Stimulated activated CD4-positive, alpha-beta T cell treated with anti-CD3 and anti-CD28 coated beads, Interleukin-4, amount 100 ng/mL, for 1 hour (primary cell): Measurements from ENCODE around the gene COMMD8.

Experiments used
- DNase-seq: peaks from one replicate; pipeline ENCODE4 v3.0.0-alpha.2; 2020

COMMD8 gene

DNA sequence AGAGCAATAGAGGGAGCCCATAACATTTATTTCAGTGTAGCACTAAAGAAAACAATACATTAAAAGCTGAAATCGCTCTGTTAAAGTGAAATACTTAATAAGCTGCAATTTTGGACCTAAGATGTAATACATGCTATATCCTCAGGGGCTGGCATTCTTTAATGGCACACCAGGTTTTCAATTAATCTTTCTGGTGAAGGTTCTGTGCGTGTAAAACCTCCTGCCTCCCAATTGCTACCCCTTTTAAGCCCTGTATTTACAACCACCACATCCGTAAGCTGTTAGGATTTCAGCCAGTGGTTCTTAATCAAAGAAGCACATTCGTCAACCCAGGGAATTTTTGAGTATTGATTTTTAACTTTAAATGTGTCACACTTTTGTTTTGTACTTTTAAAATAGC lies 7.6 kb upstream of the COMMD8 start:
- DNase-seq: no peak

- no peak for DNase-seq
These were observed 6.4 kb upstream of the COMMD8 start for GRCh38 chr4:47469951-47470350.

DNA sequence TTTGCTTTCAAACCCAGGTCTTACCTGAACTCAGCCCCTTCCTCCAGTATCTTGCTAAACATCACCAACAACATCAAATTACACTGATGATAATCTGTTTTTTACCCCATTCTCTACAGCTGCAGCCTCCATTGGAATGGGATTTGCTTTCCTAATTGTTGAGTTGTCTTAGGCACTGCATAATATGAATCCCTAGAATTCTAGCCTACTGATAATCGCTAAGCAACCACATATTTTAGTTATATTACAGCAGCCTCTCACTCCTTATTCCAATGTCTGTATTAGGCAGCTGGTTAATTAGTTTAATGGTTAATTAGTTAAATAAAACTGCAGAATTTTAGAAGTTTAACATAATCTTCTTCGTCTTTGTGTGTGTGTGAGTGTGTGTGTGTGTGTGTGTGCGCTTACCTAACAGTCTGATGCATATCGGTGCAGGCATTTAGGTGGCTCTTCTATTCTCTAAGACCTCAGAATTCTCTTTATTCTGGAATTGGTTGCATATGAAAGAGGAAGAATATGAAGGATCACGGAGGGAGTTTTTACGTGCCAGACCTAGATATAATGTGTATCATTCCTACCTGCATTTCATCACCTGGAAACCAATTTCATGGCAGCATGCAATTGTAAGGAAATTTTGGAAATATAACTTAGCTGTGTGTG lies 5.3 kb upstream of the COMMD8 start:
- no peak for DNase-seq

GRCh38 chr4:47466056-47466785 lies 2.7 kb upstream of the COMMD8 start:
- DNase-seq: no peak

- DNase-seq: no peak
These were observed 1.5 kb upstream of the COMMD8 start for GRCh38 chr4:47465004-47465403.

DNA sequence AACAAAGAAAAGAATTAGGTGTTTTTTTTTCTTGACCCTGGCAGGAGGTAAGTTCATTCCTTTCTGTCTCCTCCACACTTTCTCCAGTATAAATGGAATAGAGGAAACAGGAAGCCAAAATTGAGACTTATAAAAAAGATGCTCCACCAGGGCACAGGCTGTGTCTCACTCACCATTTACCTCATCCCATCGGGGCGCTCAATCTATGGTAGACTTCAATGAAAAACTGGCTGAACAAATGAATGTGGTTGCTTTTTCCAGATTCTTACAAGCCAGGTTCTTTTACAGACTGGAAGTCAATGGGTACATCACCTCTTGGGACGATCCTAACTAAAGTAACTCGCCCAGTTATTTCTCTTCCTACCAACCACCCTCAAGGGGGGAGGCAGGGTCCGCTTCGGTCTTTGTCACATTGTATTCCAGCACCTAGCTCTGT lies 685 bp downstream of the COMMD8 start:
- DNase-seq: no peak

- no peak for DNase-seq
These were observed 11.8 kb downstream of the COMMD8 start for GRCh38 chr4:47451657-47452056.

- DNase-seq: no peak
These were observed 19.5 kb downstream of the COMMD8 start for GRCh38 chr4:47444031-47444430.

- DNase-seq: no peak
These were observed 20.5 kb downstream of the COMMD8 start for GRCh38 chr4:47442980-47443379.

- DNase-seq: no peak
These were observed 28.6 kb downstream of the COMMD8 start for GRCh38 chr4:47434931-47435330.

GRCh38 chr4:47432749-47433148 lies 30.8 kb downstream of the COMMD8 start:
- DNase-seq: no peak

GRCh38 chr4:47427935-47428334 lies 35.6 kb downstream of the COMMD8 start:
- DNase-seq: no peak

DNA sequence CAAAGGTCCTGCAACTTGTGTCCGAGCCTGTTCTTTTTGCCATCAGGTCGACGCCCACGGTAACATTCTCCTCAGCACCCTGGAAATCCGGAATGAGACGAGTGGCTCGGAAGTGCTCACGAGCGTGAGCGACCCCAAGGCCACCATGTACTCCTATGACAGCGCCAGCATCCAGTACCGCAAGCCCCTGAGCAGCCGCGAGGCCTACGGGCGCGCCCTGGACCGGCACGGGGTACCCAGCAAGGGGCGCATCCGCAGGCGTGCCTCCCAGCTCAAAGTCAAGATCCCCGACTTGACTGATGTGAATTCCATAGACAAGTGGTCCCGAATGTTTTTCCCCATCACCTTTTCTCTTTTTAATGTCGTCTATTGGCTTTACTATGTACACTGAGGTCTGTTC lies 37.9 kb downstream of the COMMD8 start:
- DNase-seq: no peak

GRCh38 chr4:47419296-47419695 lies 44.2 kb downstream of the COMMD8 start:
- no peak for DNase-seq

DNA sequence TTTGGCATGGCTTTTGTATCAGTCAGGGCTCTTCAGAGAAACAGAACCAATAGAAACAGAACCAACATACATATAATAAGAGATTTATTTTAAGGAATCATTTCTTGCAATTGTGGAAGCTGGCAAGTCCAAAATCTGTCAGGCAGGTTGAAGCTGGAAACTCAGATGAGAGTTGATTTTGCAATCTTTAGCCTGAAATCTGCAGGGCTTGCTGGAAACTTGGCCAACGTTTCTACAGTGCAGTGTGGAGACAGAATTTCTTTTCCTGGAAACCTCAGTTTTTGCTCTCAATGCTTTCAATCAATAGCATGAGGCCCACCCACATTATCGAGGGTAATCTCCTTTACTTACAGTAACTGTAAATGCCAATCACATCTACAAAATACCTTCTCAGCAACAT lies 45.4 kb downstream of the COMMD8 start:
- no peak for DNase-seq

- DNase-seq: no peak
These were observed 47.8 kb downstream of the COMMD8 start for GRCh38 chr4:47415719-47416118.

DNA sequence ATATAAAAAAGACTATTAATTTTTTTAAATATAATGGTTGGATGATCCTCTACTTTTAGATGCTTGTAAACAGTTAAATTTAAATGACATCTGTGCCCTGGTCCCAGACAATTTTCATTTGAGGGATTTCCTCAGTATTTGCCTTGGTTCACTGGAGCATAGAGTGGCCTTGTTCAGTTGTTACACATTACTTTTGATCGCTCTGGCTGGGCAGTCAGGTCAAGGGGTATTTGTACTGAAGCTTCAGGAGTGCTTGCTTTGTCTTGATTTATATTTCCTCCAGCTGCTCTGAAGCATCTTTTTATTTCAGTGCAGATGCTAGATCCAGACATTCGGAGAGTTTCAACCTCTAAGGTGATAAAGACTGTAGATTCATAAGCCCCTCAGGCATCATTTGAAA lies 50.0 kb downstream of the COMMD8 start:
- no peak for DNase-seq

GRCh38 chr4:47410271-47410670 lies 53.2 kb downstream of the COMMD8 start:
- no peak for DNase-seq

GRCh38 chr4:47406408-47406807 lies 57.1 kb downstream of the COMMD8 start:
- no peak for DNase-seq
